T-helper 1 cell treated with Interleukin-12 subunit alpha and Interleukin-12 subunit beta and Interleukin-4 antibody, amounts not matched to agents 30 μg/mL and 1 μg/mL, for 36 hours (primary cell): Measurements from ENCODE around the gene TGM1.

ENCODE experiments used
- H3K27ac Mint-ChIP-seq: one replicate; pipeline ENCODE4 v1.8.0; 2021; ENCODE audit warnings: mild to moderate bottlenecking, mixed read lengths
- H3K27me3 Mint-ChIP-seq: one replicate; pipeline ENCODE4 v1.8.0; 2021; ENCODE audit warnings: low read depth, mixed read lengths
- H3K36me3 Mint-ChIP-seq: one replicate; pipeline ENCODE4 v1.8.0; 2021; ENCODE audit warnings: low read depth, mixed read lengths
- H3K4me1 Mint-ChIP-seq: one replicate; pipeline ENCODE4 v1.8.0; 2021; ENCODE audit warnings: low read depth, mixed read lengths
- H3K4me3 Mint-ChIP-seq: one replicate; pipeline ENCODE4 v1.8.0; 2021; ENCODE audit warnings: mild to moderate bottlenecking, moderate library complexity, mixed read lengths
- H3K9me3 Mint-ChIP-seq: one replicate; pipeline ENCODE4 v1.8.0; 2021; ENCODE audit warnings: mixed read lengths

Gene TGM1

DNA sequence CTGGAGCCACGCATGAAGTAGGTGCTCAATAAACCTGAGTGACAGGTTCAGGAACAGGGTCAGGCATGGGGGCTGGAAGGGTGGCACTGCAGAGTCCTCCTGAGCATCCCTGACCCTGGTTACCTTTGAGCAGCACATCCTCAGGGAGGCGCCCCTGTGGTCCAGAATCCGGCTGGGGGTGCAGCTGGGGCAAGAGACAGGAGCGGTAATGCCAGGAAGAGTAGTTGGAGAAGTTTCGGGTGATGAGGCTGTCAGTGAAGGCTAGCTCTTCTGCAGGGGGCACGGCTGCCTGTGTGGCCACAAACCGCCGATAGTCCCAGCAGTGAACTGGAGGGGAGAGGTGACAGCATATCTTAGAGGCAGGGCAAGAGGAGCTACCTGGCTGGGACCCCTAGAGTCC lies 6.4 kb upstream of the TGM1 start:
- Mint-ChIP-seq H3K4me1 (peaks cover 35% of the 10 kb centered on the region), H3K4me3 (no peak overlapping the region), H3K27me3 (no peaks in the 10 kb centered on the region), H3K27ac (no peak overlapping the region), H3K36me3 (peaks cover 27% of the 10 kb centered on the region), H3K9me3 (no peaks in the 10 kb centered on the region)

DNA sequence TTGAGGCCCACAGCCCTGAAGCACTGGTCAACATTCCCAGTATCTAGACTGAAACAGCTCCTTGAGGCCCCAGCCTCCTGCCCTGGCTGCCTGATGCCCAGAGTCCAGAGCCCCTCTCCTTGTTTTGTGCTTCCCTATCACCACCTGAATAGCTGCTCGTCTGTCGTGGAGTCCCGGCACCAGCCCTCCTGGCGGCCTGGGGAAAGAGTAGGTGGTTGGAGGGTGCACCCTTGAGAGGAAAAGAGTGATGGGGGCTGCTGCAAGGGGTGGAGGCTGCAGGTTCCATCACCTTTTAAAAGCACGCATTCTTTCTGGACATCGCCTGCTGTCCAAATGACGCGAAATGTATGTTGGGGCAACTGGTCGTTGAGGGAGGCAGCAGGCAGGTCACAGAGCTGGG lies 5.2 kb upstream of the TGM1 start:
- H3K27ac Mint-ChIP-seq, result no peak overlapping the region
- H3K27me3 Mint-ChIP-seq, result no peaks in the 10 kb centered on the region
- H3K4me1 Mint-ChIP-seq, result peaks cover 24% of the 10 kb centered on the region
- H3K36me3 Mint-ChIP-seq, result peaks cover 27% of the 10 kb centered on the region
- H3K4me3 Mint-ChIP-seq, result no peak overlapping the region
- H3K9me3 Mint-ChIP-seq, result no peaks in the 10 kb centered on the region

DNA sequence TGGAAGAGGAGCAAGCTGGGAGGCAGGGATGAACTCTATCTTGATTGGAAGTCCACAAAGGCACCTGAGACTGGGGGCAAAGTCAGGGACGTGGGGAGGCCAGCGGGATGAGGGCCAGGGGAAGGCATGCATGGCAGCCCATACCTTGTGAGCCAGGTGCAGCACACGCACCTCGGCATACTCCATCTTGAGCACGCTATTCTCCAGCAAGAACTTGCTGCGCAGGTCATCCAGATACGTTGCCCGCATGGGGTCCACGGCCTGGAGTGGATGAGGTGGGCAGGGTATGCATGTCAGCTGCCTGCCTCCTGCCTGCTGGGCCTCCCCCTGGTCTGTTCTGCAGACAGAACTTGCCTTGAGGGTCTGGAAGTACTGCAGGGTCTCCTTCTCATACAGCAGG lies 4.5 kb upstream of the TGM1 start:
- Mint-ChIP-seq H3K27ac (no peak overlapping the region), H3K4me3 (no peak overlapping the region), H3K4me1 (peaks cover 20% of the 10 kb centered on the region), H3K27me3 (no peaks in the 10 kb centered on the region), H3K9me3 (no peaks in the 10 kb centered on the region), H3K36me3 (peaks cover 27% of the 10 kb centered on the region)

DNA sequence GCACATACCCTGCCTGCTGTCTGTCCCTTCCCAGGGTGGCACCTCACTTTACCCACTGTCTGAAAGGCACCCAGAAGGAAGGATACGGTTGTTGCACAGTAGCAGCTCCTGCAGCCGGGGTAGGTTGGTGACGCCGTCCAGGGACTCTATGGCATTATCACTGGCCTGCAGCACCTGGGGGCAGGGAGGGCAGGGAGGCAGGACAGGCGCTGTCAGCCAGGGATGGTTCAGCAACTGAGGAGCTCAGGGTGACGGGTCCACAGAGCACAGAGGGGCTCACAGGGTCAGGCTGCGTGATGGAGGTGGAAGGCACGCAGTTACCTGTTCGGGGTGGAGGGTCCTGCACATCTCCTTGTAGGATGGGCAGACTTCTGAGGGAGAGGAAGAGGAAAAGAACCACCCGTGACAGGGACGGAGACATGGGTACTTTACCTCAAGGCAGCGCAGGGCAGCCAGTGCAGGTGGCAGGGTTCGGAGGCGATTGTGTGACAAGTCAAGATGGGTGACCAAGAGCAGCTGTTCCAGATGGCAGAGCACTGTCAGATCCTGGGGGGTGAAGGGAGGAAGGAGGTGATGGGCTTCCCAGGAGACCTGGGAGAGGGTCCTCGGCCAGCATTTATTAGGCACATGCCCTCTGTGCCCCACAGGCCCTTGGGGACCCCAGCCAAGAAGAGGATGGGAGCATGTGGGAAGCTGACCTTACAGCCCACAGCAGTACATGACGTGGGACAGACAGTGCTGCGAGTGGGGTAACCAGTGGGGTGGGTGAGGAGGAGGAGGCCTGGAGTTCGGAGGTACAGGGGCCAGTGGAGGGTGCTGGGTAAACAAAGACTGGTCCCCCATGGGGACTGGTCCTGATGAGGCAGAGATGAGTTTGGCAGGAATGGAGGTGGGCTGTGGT lies 3.6 kb upstream of the TGM1 start:
- Mint-ChIP-seq H3K4me1 (peaks cover 11% of the 10 kb centered on the region), H3K9me3 (no peaks in the 10 kb centered on the region), H3K4me3 (no peak overlapping the region), H3K27ac (no peak overlapping the region), H3K27me3 (no peaks in the 10 kb centered on the region), H3K36me3 (peaks cover 24% of the 10 kb centered on the region)

DNA sequence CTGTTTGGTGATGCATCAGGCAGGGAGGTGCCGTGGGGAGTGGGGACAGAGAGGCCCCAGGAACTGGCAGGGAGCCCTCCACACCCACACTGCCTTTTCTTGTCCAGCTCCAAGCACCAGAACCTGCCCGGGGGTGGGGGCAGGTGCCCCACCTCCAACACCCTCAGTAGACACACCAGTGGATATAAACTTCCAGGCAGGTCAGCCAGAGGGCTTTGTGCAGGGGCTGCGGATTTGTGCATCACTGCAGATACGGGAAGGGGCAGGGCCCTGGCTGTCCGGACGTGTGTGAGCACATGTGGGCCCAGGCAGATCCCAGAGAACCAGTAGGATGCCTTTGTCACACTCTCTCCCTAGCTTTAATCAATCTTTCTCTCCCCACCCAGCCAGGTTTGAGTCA lies 1.3 kb upstream of the TGM1 start:
- Mint-ChIP-seq H3K27me3 (no peaks in the 10 kb centered on the region), H3K9me3 (no peaks in the 10 kb centered on the region), H3K27ac (no peak overlapping the region), H3K4me1 (no peaks in the 10 kb centered on the region), H3K4me3 (no peak overlapping the region), H3K36me3 (peaks cover 21% of the 10 kb centered on the region)

DNA sequence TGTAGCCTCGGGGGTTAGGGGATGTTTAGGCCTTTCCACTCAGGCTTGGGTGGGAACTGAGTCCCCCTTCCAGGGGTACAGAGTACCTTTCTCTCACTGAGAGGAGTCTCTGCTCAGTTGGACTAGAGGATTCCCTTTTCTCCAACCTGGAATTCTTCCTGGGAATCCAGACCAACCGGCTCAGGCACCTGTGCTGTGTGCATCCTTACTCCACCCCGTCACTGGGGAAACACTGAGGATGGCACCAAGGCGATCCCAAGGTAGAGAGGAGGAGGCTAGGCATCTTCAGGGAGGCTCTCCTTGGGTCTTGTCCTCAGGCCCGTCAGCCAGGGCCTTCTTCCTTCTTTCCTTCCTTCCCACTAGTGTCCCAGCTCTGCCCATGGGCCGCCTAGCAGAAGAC lies 871 bp upstream of the TGM1 start:
- Mint-ChIP-seq H3K9me3 (no peaks in the 10 kb centered on the region), H3K36me3 (peaks cover 17% of the 10 kb centered on the region), H3K27ac (no peak overlapping the region), H3K27me3 (no peaks in the 10 kb centered on the region), H3K4me1 (no peaks in the 10 kb centered on the region), H3K4me3 (no peak overlapping the region)

DNA sequence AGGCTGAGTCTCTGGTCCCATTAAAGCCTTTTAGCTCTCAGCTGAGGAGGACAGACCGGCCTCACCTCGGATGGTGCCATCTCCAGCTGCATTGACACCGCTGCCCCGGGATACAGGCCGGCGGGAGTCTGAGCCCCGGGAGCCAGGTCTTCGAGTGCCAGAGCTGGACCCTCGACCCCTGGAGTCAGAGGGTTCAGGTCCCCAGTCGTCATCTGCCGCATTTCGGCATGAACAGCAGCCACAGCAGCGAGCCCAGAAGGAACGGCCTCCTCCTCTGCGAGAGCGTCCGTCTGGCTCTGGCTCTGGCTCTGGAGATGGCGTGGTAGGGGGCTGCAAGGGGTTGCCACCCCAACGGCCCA lies 1.0 kb downstream of the TGM1 start:
- no peaks in the 10 kb centered on the region for H3K27me3 Mint-ChIP-seq
- H3K27ac Mint-ChIP-seq, result no peak overlapping the region
- H3K9me3 Mint-ChIP-seq, result no peaks in the 10 kb centered on the region
- peaks cover 13% of the 10 kb centered on the region for H3K36me3 Mint-ChIP-seq
- H3K4me3 Mint-ChIP-seq, result no peak overlapping the region
- no peaks in the 10 kb centered on the region for H3K4me1 Mint-ChIP-seq

DNA sequence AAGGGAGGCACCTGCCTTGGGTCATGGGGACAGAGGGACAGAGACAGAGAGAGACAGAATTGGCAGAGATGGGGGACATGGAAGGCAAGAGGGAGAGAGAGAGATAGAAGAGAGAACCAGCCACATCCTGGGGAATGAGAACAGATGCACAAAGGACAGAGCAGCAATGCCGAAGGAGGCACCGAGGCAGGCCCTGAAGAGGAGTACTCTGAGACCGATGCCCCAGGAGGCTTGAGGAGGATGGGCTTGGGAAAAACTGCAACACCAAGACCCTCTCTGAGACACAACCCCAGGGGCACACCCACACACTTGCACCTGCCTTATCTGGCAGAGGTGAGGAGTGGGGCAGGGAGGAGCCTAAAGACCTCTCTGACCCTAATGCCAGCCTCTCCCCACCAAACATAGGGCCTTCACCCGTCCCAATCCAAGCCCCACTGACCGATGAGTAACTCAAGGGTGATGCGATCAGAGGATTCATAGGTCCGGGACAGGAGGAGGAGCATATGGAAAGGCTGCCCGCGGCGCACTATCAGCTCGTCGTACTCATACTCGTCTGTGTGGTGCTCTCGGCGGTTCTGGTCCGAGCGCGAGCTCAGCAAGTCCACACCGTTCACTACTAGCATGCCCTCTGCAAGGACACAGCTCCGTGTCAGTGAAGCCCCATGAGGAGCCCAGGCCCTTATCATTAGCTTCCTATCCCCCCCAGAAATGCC lies 1.6 kb downstream of the TGM1 start:
- no peaks in the 10 kb centered on the region for H3K9me3 Mint-ChIP-seq
- H3K27ac Mint-ChIP-seq, result no peak overlapping the region
- peaks cover 7% of the 10 kb centered on the region for H3K36me3 Mint-ChIP-seq
- H3K4me3 Mint-ChIP-seq, result no peak overlapping the region
- no peaks in the 10 kb centered on the region for H3K4me1 Mint-ChIP-seq
- H3K27me3 Mint-ChIP-seq, result no peaks in the 10 kb centered on the region

DNA sequence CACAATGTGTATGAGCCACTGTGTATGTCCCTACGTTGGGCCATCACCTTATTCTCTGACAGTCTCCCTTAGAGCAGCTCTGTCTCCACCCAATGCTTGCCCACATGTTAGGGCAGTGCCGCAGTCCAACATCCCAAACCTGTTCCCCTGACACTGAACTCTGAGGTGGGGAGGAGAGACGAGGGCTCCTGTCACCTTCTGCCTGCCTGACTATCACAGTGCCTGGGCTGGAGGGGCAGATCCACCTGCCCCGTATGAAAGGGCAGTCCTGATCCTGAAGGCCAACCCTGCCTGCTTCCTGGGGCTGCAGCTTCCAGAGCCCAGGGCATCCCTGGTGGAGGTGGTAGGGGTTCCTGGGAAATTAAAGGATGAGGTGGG lies 2.2 kb downstream of the TGM1 start:
- no peaks in the 10 kb centered on the region for H3K9me3 Mint-ChIP-seq
- peaks cover 3% of the 10 kb centered on the region for H3K36me3 Mint-ChIP-seq
- H3K4me3 Mint-ChIP-seq, result no peak overlapping the region
- no peaks in the 10 kb centered on the region for H3K27me3 Mint-ChIP-seq
- H3K4me1 Mint-ChIP-seq, result no peaks in the 10 kb centered on the region
- H3K27ac Mint-ChIP-seq, result no peak overlapping the region

DNA sequence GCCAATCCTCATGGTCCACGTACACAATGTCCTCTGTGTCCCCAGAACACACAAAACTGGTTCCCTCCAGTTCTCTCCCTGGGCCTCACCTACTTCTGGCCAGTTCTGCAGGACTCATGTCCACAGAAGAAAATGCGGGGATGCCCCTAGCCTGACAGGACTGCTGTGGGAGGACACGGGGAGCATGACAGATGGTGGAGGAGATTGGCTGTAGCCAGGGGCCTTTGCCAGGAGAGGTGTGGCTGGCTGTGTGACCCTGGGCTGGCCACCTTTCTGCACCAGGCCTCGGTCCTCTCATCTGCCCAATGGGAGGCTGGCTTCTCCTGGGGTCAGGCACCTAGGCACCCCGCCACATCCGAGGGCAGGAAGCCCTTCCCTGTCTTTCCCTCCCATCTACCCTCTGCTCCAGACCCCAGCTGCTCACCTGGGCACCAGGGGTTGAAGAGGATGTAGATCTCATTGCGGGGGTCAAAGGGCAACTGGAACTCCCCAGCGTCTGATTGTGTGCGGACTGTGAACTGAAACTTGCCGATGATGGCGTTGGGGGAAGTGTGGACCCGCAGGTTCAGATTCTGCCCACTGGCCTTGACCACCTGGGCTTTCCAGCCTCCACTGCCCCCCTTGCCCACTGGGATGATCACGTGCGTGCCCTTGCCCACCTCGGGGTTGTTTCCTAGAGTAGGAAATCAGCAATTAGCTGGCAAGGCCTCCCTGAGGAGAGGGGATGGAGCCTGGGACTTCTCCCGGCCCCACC lies 2.8 kb downstream of the TGM1 start:
- H3K36me3 Mint-ChIP-seq, result peaks cover 5% of the 10 kb centered on the region
- H3K27ac Mint-ChIP-seq, result no peak overlapping the region
- H3K4me3 Mint-ChIP-seq, result no peak overlapping the region
- no peaks in the 10 kb centered on the region for H3K9me3 Mint-ChIP-seq
- H3K4me1 Mint-ChIP-seq, result no peaks in the 10 kb centered on the region
- H3K27me3 Mint-ChIP-seq, result no peaks in the 10 kb centered on the region

DNA sequence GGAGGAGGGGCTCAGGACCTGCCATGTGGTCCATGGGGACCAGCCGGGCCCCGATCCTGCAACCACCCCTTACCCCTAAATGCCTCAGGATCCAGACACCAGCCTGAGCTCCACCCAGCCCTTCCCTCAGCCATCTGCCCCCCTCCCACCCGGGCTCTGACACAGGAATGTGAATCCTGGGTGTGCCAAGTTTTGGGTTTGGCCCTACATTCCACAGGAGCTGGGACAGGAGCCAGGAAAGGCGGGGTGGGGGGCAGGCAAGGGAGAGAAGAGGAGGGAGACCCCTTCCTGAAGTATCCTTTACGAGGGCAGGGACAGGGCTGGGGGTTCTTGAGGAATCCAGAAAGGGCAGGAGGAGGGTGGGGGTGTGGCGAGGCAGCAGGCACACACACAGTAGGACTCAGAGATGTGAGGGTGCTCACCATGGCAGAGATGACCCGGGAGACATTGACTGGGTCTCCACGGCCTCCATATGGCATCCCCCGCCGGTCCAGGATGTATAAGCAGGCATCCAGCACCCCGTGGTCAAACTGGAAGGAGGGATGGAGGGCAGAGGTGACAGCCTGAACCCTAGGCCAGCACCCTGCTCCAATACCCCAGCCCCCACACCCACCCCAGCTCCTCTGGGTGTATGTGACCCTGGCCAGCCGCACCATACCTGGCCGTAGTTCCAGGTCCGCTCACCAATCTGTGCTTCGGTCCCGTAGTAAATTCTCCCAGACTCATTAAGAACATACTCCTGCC lies 3.5 kb downstream of the TGM1 start:
- no peaks in the 10 kb centered on the region for H3K4me1 Mint-ChIP-seq

DNA sequence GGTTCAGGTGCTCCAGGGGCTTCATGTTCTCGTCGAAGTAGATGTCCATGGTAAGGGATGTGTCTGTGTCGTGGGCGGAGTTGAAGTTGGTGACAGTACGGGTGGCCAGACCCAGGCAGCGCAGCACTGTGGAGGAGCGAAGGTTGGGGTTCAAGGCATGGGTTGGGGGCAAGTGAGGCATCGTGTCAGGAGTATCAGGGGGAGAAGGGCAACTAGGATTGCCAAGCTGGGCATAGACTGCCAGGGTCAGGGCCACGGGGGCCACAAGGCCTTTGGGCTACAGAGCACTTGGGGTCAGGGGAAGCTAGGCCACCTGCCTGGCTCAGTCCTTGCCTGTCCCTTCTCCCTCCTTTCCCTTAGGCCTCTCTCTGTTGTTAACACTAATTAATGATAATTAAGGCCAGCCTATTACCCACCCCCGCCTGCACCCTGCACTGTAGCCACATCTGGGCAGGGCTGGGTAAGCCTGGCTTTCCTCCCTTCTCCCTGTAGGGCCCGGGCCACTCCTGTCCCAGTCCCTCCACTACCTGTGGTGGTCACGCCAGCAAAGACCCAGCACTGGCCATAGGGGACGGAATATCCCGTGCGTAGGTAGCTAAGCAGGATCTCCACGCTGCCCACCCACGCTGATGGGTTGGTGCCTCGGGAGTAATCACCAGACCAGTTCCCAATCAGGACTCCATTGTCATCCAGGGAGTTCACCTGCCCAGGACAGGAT lies 4.3 kb downstream of the TGM1 start:
- H3K9me3 Mint-ChIP-seq, result no peaks in the 10 kb centered on the region
- H3K4me3 Mint-ChIP-seq, result no peak overlapping the region
- peaks cover 7% of the 10 kb centered on the region for H3K36me3 Mint-ChIP-seq
- H3K27me3 Mint-ChIP-seq, result no peaks in the 10 kb centered on the region
- H3K27ac Mint-ChIP-seq, result no peak overlapping the region
- H3K4me1 Mint-ChIP-seq, result no peaks in the 10 kb centered on the region

More for the DNA sequence above, 3.5 kb downstream of the TGM1 start:
- H3K9me3 Mint-ChIP-seq, result no peaks in the 10 kb centered on the region
- H3K27ac Mint-ChIP-seq, result no peak overlapping the region
- no peak overlapping the region for H3K4me3 Mint-ChIP-seq
- H3K36me3 Mint-ChIP-seq, result peaks cover 4% of the 10 kb centered on the region
- no peaks in the 10 kb centered on the region for H3K27me3 Mint-ChIP-seq

DNA sequence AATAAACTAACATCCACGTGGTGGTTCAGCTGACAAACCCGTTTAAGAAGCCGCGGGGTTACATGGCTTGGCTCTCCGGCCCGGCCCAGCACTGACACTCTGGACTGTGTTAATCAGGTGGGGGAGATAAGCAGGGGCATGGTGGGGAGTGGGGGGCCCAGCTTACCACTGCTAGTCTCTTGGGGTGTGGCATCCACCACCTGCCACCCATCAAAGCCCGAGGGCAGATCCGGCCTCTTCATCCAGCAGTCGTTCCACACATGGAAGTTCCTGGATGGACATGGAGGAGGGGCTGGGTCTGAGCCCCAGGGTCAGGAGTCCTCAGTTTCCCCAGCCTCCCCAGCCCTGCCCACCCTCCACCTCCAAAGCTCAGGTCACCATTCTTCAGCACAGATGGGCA lies 4.9 kb downstream of the TGM1 start:
- no peaks in the 10 kb centered on the region for H3K4me1 Mint-ChIP-seq
- H3K27me3 Mint-ChIP-seq, result no peaks in the 10 kb centered on the region
- H3K9me3 Mint-ChIP-seq, result no peaks in the 10 kb centered on the region
- no peak overlapping the region for H3K27ac Mint-ChIP-seq
- no peak overlapping the region for H3K4me3 Mint-ChIP-seq
- peaks cover 8% of the 10 kb centered on the region for H3K36me3 Mint-ChIP-seq

DNA sequence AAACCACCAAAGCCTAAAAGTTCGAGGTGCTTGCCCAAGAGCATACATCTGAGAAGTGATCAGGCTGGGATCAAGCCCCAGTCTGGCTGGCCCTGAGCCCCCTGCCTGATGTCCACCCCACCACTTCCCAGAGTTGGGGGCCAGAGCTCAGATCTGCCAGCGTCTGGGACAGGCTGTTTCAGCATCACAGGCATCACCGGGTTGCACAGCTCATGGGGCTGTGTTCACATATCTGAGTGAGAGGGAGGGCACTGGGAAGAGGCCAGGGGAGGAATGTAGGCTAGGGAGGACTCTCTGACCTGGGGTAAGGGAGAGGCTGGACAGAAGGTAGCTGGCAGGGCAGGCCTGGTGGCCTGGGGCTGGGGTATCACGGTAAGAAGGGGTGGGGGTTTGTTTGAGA lies 6.0 kb downstream of the TGM1 start:
- H3K36me3 Mint-ChIP-seq, result peaks cover 8% of the 10 kb centered on the region
- peak overlapping the region; percentile 31 for H3K27ac Mint-ChIP-seq
- H3K9me3 Mint-ChIP-seq, result no peaks in the 10 kb centered on the region
- no peaks in the 10 kb centered on the region for H3K4me1 Mint-ChIP-seq
- no peak overlapping the region for H3K4me3 Mint-ChIP-seq
- no peaks in the 10 kb centered on the region for H3K27me3 Mint-ChIP-seq
